K562 (cell line): ENCODE data around the gene NES. TPM values are rescaled to one million over a fixed set of nuclear protein-coding genes. Genes with fewer than 3 reads are reported as not detected.

ENCODE experiments used
- AFF1 ChIP-seq, 2 experiments: fragments of 450-650 bp; IDR thresholded peaks; 2 replicates each; pipeline ENCODE4 v1.6.1; 2018; ENCODE audit warnings: mild to moderate bottlenecking in 2 of 2, low read depth in 1 of 2; ENCODE audit not compliant: partially characterized antibody in 2 of 2
- ATF1 ChIP-seq, 2 experiments: fragments of 450-650 bp in 1 of 2; IDR thresholded peaks; 2 replicates each; pipeline ENCODE4 v1.6.1; 2016; ENCODE audit warnings: missing compliant biosample characterization in 1 of 2, missing genetic modification characterization in 1 of 2
- CREB1 ChIP-seq, 2 experiments: sonication (generic) in 1 of 2; formaldehyde crosslinking in 1 of 2; IDR thresholded peaks; 2 replicates each; pipeline versions ENCODE4 v1.6.1 to v1.8.0; 2012 to 2022; ENCODE audit warnings: inconsistent platforms in 1 of 2, mild to moderate bottlenecking in 1 of 2, missing genetic modification reagents in 1 of 2, moderate library complexity in 1 of 2
- GATAD2B ChIP-seq: fragments of 450-650 bp; IDR thresholded peaks from 2 replicates; pipeline ENCODE4 v1.6.1; 2017; ENCODE audit warnings: mild to moderate bottlenecking, borderline replicate concordance
- LARP7 ChIP-seq: fragments of 450-650 bp; IDR thresholded peaks from 2 replicates; pipeline ENCODE4 v1.6.1; 2016
- POLR2G ChIP-seq: fragments of 200-400 bp; formaldehyde crosslinking; IDR thresholded peaks from 2 replicates; pipeline ENCODE4 v1.6.1; 2017; ENCODE audit warnings: low read depth, mild to moderate bottlenecking, antibody characterized with exemption, low read length, moderate library complexity
- RBFOX2 ChIP-seq: fragments of 200-400 bp; formaldehyde crosslinking; IDR thresholded peaks from 2 replicates; pipeline ENCODE4 v1.6.1; 2017; ENCODE audit warnings: low read depth, mild to moderate bottlenecking, low read length, moderate library complexity
- polyA plus RNA-seq, 8 experiments: library from polyadenylated mRNA; depleted of rRNA in 4 of 8; stranded (reverse) in 5 of 8; unstranded in 3 of 8; fragments of >200 nt; fragmentation: Nextera tagmentation in 2 of 8; fragmentation: Illumina TruSeq in 1 of 8; extraction: Ambion mirVana in 2 of 8; extraction: Trizol in 1 of 8; gene quantifications; 2 replicates each; pipeline versions ENCODE4 v1.2.1 to v1.2.3, GENCODE V29; 2011 to 2014; ENCODE audit warnings: inconsistent platforms in 1 of 8, missing spikeins in 1 of 8
- total RNA-seq, 7 experiments: library from RNA; depleted of rRNA in 6 of 7; stranded (reverse); fragments of >200 nt in 6 of 7; fragmentation: Illumina TruSeq in 2 of 7; extraction: Trizol in 2 of 7; gene quantifications; 2 replicates each; pipeline versions ENCODE4 v1.2.1 to v1.2.3, GENCODE V29; 2011 to 2021; ENCODE audit warnings: low replicate concordance in 1 of 7
- TF ChIP-seq, protein P1 (sequence below), 2 experiments: fragments of 450-650 bp; formaldehyde crosslinking in 1 of 2; IDR thresholded peaks; 2 replicates each; pipeline versions ENCODE4 v1.4.0 to v1.6.1; 2014 to 2020; ENCODE audit warnings: mild to moderate bottlenecking in 2 of 2, borderline replicate concordance in 1 of 2, low read depth in 1 of 2
- TF ChIP-seq, protein P2 (sequence below): IDR thresholded peaks from 2 replicates; pipeline ENCODE4 v1.6.1; 2011; ENCODE audit warnings: borderline replicate concordance, low read depth, mild to moderate bottlenecking, moderate library complexity, low read length; ENCODE audit not compliant: insufficient read depth, poor library complexity, severe bottlenecking

Gene NES
- total and polyA plus RNA-seq, 9 of the 15 experiments (the other 6 are each of a cell fraction or from before 2014, with no cell fraction given) = 0.10 to 8.6 (median 4.2) TPM

DNA sequence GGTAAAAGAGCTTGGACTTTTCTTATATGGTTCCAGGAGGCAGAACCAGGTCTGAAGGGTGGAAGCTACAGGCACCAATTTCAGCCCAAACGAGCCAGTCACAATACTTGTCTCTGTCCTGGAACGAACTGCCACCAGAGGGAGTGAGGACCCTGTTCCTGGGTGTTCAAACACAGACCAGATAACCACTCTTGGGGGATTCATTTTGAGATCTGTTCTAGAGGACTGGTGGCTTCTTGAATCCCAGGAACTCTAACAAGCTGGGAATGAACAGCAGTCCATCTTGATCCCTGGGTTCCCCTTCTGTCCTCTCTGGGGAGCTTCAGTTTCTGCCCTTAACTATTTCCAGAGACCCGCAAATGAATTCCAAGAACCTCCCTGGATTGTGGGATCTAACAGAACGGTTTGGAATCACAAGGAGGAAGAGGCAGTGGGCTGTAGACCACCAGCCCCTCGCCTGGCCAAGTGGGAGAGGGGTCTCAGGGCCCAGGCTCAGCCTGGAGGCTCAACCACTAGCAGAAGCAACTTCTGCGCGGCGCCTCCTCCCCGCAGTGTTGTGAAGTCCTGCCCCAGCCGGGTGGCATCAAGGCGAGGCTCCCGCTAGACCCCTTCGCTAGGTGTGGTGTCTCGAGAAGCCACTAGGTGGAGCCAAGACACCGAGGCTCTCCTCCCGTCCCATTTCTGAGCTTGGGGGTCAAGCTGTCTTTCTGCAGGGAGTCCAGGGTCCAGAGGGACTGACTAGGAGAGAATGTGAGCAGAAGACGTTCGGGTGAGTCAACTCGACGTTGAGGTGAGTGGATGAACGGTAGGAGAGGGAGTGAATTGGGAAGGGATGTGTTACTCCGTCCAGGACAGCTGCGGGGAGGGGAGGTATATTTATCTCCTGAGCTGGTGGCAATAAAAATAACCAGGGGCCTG is 12.1 kb upstream of the NES start (continued):
- TF ChIP-seq POLR2G = peak; percentile 74
- no peak for TF ChIP-seq CREB1 (IDR thresholded peaks at IDR 0.05)
- peak; percentile 46 for TF ChIP-seq CREB1 (CRISPR knock-in tag; IDR thresholded peaks at IDR 0.05)
- TF ChIP-seq, protein P1, sequence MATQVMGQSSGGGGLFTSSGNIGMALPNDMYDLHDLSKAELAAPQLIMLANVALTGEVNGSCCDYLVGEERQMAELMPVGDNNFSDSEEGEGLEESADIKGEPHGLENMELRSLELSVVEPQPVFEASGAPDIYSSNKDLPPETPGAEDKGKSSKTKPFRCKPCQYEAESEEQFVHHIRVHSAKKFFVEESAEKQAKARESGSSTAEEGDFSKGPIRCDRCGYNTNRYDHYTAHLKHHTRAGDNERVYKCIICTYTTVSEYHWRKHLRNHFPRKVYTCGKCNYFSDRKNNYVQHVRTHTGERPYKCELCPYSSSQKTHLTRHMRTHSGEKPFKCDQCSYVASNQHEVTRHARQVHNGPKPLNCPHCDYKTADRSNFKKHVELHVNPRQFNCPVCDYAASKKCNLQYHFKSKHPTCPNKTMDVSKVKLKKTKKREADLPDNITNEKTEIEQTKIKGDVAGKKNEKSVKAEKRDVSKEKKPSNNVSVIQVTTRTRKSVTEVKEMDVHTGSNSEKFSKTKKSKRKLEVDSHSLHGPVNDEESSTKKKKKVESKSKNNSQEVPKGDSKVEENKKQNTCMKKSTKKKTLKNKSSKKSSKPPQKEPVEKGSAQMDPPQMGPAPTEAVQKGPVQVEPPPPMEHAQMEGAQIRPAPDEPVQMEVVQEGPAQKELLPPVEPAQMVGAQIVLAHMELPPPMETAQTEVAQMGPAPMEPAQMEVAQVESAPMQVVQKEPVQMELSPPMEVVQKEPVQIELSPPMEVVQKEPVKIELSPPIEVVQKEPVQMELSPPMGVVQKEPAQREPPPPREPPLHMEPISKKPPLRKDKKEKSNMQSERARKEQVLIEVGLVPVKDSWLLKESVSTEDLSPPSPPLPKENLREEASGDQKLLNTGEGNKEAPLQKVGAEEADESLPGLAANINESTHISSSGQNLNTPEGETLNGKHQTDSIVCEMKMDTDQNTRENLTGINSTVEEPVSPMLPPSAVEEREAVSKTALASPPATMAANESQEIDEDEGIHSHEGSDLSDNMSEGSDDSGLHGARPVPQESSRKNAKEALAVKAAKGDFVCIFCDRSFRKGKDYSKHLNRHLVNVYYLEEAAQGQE (IDR thresholded peaks at IDR 0.05; ENCODE audit: borderline replicate concordance) = peak; percentile 95
- TF ChIP-seq, protein P1 (CRISPR knock-in tag; IDR thresholded peaks at IDR 0.05; ENCODE audit: low read depth) = no peak
- TF ChIP-seq RBFOX2 = peak; percentile 66
- TF ChIP-seq LARP7 = no peak
- no peak; the same call in 1 of the 2 replicates for TF ChIP-seq GATAD2B
- no peak for TF ChIP-seq ATF1 (CRISPR knock-in tag; IDR thresholded peaks at IDR 0.05)
- TF ChIP-seq ATF1 (tag; IDR thresholded peaks at IDR 0.05) = peak; percentile 29; the same call in 1 of the 2 replicates
- peak in 1 of 2 experiments; percentile 24 for TF ChIP-seq AFF1 (IDR thresholded peaks at IDR 0.05; ENCODE audit: low read depth in 1 of 2, partially characterized antibody in 2 of 2)
- TF ChIP-seq, protein P2, sequence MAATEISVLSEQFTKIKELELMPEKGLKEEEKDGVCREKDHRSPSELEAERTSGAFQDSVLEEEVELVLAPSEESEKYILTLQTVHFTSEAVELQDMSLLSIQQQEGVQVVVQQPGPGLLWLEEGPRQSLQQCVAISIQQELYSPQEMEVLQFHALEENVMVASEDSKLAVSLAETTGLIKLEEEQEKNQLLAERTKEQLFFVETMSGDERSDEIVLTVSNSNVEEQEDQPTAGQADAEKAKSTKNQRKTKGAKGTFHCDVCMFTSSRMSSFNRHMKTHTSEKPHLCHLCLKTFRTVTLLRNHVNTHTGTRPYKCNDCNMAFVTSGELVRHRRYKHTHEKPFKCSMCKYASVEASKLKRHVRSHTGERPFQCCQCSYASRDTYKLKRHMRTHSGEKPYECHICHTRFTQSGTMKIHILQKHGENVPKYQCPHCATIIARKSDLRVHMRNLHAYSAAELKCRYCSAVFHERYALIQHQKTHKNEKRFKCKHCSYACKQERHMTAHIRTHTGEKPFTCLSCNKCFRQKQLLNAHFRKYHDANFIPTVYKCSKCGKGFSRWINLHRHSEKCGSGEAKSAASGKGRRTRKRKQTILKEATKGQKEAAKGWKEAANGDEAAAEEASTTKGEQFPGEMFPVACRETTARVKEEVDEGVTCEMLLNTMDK = peak; percentile 41
